ENCODE data around the gene MYMK.

Gene MYMK

DNA sequence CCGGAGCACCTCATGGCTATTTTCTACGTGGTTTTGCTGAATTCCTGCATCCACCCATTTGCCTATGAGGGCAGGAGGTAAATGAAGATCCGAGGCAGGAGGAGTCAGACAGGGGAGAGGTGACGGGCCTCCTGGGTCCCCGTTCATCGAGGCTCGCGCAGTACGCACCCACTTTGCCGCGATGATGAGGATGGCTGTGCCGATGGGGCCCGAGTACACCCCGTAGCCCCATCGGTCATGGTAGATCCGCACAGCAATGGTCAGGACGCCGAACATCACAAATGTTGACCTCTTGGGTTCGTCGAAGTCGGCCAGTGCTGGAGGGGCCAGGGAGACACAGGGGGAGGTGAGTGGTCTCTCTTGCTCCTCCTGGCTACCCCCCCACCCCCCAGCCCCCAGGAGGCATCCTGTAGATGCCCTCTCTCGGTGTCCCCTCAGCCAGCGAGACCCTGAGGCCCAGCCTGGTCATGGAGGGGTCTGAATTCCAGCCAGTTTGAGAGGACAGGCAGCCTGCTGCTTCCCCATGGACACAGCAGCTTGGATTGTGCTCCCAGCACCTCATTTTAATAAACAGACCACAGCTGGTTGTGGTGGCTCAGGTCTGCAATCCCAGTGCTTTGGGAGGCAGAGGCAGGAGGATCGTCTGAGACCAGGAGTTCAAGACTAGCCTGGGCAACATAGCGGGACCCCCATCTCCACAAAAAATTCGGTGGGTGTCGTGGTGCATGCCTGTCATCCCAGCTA lies 5.9 kb downstream of the MYMK start:
- no peak for DNase-seq (ENCODE audit: low spot score)

DNA sequence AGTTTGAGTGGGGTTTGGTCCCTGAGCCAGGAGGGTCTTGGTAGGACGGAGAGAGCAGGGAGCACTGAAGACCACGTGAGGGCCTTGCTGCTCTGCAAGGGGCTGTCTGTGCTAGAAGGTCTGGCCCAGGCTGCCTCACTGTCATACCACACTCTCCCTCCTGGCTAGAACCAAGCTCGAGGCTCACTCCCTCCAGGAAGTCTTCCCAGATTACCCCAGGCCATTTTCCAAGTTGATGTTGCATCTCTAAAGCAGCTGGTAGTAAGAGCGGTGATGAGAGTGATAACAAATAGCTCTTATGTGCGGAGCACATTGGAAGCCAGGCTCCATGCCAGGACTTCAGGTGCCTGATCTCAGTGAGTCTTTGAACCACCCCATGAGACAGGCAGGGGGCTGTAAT lies 6.6 kb downstream of the MYMK start:
- DNase-seq (ENCODE audit: low spot score): no peak

DNA sequence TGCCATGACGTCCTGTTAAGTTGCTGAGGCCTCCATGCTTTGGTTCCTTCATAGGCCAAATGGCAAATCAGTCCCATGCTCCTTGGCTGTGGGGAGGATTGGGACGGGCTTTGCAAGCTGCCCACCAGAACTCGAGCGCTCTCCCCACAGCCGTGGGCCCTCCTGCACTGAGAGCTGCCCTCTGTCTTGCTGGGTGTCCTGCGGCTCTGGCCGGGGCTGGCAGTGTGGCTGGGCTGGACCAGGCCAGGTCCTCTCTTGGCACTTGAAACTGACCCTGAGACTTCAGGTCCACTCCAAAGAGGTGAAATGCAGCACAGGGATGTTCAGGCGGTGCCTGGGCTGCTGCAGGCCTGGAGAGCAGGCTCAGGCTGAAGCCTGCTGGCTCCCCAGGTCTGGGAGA lies 7.0 kb downstream of the MYMK start:
- no peak for DNase-seq (ENCODE audit: low spot score)

DNA sequence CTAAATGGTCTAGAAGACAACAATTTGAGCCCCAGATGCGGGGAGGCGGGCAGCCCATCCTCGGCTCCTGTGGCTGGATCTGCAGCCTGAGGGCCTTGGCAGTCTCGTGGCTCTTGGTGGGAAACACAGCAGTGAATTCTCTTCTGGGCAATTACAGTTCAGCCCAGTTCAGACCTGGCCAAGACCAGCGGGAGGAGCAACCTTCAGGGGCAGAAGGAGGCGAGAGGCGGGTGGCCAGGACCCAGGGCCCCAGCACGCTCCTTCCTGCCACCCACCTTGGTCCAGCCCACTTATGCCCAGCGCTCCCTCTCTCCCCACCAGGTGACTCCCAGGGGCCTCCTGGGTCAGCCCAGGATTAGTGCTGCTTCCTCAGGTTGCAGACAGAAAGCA lies 7.8 kb downstream of the MYMK start:
- no peak for DNase-seq (ENCODE audit: low spot score)

DNA sequence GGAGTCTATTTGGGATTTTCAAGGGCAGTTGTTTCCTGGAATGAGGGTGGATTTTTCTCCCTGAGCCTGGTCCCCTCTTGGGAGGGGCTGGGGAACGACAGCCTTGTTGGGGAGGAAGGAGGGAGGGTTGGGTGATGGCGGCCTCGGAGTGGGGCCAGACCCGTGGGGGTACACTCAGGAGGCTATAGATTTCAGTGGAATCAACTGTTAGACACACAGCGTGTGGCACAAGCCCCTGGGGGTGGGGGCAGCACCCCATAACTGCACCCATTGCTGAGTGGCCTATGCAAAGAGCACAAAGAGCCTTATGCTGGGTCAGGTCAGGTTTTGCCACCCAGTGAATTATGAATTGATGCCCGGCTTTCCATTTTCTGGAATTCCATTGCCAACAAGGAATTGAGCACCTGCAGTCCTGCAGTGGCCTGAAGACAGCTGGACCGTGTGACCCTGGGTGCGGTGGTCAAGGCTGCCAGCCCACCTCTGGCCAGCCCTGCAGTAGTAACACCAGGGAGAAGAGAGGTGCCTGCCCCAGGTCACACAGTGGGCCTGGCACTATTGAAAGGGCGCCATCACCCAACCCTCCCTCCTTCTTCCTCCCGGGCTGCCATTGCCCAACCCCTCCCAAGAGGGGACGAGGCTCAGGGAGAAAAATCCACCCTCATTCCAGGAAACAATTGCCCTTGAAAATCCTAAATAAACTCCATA lies 8.4 kb downstream of the MYMK start:
- no peak for DNase-seq (ENCODE audit: low spot score)

DNA sequence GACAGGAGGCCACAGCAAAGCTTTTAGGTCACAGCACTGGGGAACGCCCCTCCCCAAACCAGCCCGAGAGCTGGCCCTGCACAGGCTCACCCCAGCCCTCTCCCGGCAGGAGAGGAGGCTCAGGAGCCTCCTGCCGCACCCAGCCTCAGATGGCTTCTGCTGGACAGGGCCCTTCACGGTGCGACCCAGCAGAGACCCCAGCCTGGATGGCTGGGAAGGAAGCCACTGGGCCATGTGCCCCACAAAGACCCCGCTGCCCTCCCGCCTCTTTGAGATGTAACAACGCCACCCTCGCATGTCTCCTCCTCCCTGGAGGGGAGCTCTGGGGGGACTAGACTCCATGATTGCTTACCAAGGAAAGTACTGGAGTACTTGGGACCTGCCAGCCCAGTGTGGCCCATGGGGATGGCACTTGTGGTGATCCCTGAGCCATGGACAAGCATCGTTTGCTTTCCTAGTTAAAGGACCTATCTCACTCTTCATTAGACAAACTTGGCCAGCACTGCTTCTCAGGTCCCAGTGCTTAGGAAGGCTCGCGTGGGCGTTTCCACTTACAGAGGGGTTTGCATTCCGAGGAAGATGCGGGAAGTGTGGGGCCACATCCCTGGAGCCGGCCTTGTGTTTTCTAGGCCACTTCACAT lies 9.0 kb downstream of the MYMK start:
- DNase-seq (ENCODE audit: low spot score): no peak

DNA sequence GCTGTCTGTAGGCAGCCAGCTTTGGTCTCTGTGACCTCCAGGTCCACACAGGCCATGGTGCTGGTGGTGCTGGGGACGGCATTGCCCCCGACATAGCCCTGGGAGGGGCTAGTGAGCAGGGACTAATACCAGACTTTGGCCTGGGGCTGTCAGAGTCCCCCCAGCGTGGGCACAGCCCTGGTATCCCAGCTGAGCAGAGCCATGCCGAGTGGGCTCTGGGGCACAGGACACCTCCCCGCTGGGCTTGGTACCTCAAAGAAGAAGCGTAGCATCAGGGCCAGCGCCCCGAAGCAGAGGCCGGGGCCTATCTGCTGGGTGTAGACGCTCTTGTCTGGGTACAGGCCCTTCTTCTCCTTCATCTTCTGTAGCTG lies 9.5 kb downstream of the MYMK start:
- DNase-seq (ENCODE audit: low spot score): no peak

DNA sequence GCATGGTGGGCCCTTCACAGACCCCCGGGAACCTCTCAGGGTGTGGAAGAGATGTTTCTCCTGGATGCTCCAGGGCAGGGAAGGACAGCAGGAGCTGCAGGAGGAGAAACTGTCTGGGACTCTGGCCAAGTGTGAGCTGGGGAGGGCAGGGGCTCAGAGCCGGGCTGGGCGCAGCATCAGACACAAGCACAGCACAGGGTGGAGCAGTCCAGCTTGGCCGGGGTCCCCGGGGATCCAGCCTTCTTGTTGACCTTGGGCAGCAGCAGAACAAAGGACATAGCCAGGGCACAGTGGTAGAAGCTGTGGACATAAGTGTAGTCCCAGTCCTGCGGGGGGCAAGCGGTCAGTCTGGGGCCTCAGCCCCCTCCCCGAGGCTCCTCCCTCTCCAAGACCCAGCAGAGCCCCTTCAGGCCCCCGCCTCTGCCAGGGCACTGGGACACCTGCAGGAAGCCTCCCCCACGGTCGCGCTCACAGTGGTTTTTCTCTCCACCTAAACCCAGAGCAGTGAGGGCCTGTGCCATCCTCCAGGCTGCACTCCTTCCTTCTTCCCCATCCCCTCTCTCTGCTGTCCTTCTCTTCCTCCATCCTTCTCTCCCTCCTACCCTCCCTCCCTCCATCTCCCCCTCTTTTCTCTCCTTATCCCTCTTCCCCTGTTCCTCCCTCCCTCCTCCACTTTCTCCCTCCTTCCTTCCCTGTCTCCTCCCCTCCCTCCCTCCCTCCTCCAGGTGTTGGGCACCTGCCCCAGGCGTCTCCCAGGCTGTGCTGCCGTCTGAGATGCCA lies 10.1 kb downstream of the MYMK start:
- no peak for DNase-seq (ENCODE audit: low spot score)

DNA sequence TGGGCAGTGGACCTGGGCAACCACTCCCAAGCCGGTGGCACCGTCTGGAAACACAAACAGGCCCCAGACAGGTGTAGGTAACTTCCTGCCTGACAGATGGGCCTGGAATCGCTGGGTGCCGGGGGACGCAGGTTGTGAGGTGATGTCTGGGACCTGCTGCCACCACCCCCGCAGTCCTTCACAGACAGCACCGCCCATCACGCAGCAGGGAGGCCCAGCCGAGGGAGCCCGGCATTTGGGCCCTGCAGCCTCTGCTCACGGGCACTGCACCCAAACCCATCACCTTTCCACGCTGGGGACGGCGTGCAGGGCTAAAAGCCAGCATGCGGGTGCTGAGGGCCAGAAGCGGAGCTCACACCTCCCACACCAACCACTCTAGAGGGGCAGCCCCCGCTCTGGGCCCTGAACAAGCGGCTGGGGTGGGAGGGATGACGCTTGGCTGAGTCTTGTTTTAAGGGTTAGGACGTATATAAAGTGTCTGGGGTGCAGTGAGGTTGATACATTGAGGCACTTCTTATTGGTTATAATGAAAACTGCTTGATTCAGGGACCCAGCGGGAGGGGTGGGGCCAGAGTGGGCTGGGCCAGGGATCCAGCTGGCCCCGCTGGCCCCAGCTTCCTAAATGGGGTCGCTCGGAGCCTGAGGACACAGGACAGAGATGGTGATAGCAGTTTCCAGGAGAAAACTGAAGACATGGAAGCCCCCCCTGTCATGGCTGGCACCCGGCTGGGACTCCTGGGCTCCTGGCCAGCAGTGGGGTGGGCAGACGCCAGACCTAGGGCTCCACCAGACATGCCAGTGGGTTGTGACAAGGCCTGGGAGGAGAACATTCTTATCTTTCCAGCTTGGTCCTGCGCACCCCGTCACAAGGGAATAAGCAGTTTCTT lies 11.3 kb downstream of the MYMK start:
- DNase-seq (ENCODE audit: low spot score): no peak

DNA sequence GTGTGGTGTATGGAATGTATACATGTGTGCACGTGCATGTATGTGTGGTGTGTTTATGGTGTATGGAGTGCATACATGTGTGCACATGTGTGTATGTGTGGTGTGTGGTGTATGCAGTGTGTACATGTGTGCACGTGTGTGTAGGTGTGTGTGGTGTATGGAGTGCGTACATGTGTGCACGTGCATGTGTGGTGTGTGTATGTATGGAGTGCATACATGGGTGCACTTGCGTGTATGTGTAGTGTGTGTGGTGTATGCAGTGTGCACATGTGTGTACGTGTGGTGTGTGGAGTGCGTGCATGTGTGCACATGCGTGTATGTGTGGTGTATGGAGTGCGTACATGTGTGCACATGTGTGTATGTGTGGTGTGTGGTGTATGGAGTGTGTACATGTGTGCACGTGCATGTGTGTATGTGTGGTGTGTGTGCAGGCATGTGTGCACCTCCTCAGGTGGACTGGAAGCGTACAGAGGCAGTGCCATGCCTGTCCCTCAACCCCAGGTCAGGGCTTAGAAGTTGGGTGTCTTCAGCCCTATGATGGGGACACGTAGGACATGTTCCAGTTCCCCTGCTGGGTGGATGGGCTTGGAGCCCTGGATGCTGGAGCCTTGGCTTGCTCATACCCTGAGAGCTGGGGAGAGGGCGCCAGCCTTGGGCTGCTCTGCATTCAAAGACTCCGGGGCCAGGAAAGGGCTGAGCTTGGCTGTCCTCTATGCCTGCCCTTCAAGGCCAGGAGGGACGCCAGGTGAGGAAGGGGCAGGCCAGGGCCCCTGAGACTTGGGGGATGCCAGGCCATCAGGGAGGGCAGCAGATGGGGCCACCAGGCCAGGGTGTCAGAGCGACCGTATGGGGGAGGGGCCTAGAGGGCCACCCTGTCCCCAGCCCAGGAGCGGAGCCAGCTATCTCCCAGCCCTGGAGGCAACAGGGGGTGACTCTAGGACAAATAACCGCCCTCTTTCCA lies 12.2 kb downstream of the MYMK start:
- DNase-seq (ENCODE audit: low spot score): no peak

DNA sequence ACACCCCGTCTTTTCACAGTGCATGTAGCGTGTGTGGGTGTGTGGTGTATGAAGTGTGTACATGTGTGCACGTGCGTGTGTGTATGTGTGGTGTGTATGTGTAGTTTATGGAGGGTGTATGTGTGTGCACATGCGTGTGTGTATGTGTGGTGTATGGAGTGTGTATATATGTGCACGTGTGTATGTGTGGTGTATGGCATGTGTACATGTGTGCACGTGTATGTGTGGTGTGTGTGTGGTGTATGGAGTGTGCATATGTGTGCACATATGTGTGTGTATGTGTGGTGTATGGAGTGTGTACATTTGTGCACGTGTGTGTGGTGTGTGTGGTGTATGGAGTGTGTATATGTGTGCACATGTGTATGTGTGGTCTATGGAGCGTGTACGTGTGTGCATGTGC lies 13.2 kb downstream of the MYMK start:
- no peak for DNase-seq (ENCODE audit: low spot score)

DNA sequence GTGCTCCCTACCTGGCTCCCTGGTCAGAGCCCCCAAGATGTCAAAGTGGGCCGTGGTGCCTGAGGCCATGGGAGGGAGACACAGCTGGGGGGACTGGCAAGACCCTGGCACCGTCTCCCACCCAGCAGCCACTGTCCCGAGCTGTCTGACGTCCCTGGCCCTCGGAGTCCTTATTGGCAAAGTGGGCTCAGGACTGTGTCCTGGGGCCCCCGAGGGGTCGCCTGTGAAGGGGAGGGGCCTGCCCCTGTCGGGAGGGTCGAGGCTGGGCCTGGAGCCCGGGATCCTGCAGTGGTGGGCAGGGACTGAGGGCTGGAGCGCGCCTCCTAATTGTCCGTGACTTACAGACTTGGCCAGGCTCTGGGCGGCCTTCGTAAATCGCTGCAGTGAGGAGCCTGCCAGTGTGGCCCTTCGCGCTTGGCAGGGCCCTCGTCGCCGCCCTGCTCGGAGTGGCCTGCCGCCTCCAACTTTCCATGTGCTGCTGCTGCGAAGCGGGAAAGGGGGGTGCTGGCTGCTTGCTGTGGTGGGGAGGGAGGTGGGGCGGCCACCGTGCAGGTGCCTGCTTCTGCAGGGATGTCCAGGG lies 13.7 kb downstream of the MYMK start:
- no peak for DNase-seq (ENCODE audit: low spot score)

DNA sequence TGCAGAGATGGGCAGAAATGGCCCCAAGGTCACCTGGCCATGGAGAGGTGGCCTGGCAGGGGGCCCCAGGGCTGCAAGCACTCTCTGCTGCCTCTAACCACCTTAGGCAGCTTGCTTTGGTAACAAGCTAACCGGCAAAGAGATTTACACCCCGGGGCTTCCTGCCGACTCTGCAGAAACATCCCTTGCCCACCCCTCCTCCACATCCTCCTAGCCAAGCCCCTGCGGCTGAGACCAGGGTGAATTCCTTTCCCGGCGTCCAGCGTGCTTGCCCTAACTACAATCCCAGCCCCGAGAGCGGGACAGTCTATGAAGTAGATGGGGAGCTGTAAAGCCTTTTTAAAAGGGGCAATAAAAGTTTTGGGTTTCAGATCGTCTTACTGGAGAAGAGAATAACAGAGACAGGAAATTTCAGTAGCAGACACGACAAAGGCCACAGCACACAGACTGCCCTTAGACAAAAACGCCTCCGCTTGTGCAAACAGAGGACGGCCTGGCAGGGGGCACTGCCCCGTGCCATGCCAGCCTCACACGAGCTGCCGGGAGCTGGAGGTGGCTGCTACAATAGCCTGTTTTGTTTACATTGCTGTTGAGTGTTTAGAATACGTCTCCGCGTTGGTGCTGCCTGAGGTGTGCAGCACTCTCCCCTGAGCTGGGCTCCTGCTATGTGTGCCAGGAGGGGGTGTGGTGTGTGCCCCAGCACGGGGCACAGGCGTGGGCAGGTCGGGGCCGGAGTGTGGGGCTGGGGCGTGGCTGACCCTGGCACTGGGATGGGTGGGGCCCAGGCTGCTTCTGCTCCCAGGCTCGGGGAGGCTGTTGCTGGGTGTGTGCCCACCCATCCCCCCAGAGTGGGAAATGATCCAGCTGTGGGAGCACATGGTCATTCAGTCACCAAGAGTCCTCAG lies 15.3 kb downstream of the MYMK start:
- no peak for DNase-seq (ENCODE audit: low spot score)

DNA sequence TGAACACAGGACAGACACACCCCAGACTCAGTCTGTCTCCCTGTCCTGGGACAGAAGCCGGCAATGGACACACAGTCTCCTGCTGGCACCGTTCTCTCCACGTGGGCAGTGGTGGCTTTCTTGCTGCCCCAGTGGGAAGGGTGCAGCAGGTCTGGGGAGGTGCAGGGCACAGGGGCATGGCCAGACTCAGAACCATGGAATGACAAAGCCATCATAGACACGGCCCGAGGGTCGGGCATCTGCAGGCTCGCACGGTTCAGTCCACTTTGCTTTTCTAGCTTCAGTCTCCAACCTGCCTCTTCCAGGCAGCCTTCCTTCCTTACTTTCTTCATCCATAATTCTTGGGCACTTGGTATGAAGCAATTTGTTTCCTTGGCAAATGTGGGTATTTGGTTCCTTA lies 16.7 kb downstream of the MYMK start:
- no peak for DNase-seq (ENCODE audit: low spot score)

DNA sequence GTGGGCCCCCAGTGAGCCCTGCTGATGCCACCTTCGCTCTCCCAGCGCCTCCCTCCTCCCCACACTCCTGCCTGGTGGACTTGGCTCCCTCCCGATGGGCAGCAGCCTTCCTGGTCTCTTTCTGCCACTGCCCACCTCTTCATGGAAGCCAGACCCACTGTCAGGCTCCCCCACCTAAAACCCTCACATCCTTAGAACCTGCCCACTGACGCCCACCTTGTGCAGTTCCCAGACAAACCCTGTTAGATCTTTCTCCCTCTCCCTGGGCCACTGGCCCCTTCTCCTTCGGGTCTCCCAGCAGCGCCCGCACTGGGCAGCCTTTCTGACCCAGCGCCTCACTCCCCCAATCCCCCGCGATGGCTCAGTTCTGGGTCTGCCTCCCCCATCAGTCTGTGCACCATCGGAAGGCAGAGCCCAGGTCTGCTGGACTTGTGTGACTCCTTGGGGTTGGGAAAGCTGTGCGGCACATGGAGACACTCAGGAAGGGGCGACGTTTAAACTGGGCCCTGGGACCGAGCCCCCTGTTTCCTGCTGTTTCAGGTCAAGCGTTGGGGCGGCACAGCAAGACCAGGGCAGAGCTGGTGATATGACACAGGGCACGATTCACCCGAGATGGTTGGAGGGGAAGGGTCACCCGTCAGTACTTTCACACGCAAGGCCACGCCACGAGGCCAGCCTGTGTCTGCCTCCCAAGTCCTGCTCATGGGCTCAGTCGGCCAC lies 17.4 kb downstream of the MYMK start:
- no peak for DNase-seq (ENCODE audit: low spot score)

DNA sequence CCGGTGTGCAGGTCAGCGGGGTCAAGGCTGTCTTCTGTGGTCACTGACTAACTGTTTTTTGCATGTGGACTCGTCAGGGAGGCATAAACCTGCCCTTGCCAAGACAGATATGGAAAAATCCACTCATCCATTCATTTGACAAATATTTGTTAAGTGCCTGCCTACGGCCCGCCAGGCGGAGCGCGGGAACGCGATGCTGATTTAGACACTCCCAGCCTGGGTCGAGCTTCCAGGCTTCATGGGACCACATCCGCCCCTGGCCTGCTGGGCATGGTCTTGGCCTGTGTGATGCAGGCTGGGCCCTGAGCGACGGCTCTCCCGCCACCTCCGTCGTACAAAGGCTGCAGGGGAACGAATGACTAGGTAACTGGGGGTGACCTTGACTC lies 18.1 kb downstream of the MYMK start:
- no peak for DNase-seq (ENCODE audit: low spot score)

DNA sequence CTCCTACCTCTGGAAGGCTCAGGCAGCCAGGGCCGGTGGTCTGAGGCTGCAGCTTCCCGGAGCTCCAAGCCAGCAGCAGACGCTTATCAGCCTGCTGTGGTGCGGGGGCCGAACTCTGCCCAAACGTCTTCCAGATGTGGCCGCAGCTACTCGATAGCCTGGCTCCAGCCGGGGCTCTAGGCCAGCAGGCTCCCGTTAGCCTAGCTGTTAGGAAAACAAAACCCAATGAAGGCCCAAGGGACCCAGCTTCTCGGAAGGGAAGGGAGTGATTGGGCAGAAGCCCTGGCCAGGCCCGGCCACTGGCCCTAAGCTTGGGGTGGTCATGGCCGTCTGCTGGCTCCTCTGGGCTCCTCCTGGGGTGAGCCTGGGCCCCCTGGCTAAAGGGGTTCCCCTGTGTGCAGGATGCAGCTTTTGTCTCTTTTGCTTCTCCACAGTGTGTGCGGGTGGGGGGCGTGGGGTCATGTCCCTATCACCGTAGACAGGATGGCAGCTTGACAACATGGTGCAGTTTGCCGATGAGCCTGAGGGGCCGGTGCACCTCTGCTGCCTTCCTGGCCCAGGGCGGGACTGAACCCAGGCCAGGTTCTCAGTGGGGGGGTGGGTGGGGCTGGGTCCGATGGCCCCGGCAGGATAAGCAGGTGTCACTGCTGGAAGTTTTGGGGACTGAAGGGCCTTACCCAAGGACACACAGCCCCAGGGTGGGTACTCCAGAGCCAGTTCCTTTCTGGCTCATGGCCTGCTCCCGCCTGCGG lies 18.7 kb downstream of the MYMK start:
- DNase-seq (ENCODE audit: low spot score): no peak
